Measurements from ENCODE around the gene AADAT. TPM values are rescaled to one million over a fixed set of nuclear protein-coding genes. Genes with fewer than 3 reads are reported as not detected.

AADAT gene
- total and polyA plus RNA-seq, 5 donors from 2014 or later: not detected

GRCh38 chr4:170027181-170027829 is 62.5 kb downstream of the AADAT start:
- peak overlapping the region; percentile 48 to 85 (median 56) for H3K27ac Mint-ChIP-seq
- H3K27ac ChIP-seq (ENCODE audit: insufficient read depth, low read length, poor library complexity, severe bottlenecking): no peak overlapping the region
- no peaks in the 10 kb centered on the region for H3K36me3 Mint-ChIP-seq
- peaks cover 59% of the 10 kb centered on the region for H3K27me3 Mint-ChIP-seq
- H3K4me1 Mint-ChIP-seq: peaks cover 5 to 19% (median 8%) of the 10 kb centered on the region in 4 donors
- H3K36me3 ChIP-seq (ENCODE audit: control insufficient read depth, insufficient read depth, low read length): no peaks in the 10 kb centered on the region
- ATAC-seq (ENCODE audit: low read depth in 2 of 2) (peak; percentile 64 to 72), DNase-seq (peak; percentile 70 to 92 (median 86))
- peaks cover 0 to 7% (median 0%) of the 10 kb centered on the region in 7 donors for H3K9me3 Mint-ChIP-seq
- peak overlapping the region; percentile 79 for H3K4me3 ChIP-seq (ENCODE audit: low read depth, low read length)
- H3K4me1 ChIP-seq (ENCODE audit: control insufficient read depth, insufficient read depth, low read length, poor library complexity, severe bottlenecking): peaks cover 14% of the 10 kb centered on the region
- H3K4me3 Mint-ChIP-seq: peak overlapping the region; percentile 89 to 95 (median 94)
- peaks cover 0 to 3% of the 10 kb centered on the region in 2 experiments for H3K9me3 ChIP-seq (ENCODE audit: control insufficient read depth in 2 of 2, low read length in 2 of 2)
- peaks cover 42% of the 10 kb centered on the region for H3K27me3 ChIP-seq (ENCODE audit: control insufficient read depth, insufficient read depth, low read length)

GRCh38 chr4:170026253-170027021 is 63.3 kb downstream of the AADAT start, which contains the start of gene MFAP3L:
Gene MFAP3L (minus strand): TSS chr4:170026395. CDS start chr4:170005877, 20,518 bp downstream.
- Mint-ChIP-seq H3K4me3 (peak within 1 kb of the TSS; percentile 89 to 95 (median 94)), H3K27ac (peak within 1 kb of the TSS; percentile 79 to 85 (median 84)), H3K9me3 (peaks cover 0 to 7% (median 0%) of the 10 kb centered on the region in 7 donors), H3K4me1 (peaks cover 5 to 19% (median 8%) of the 10 kb centered on the region in 4 donors), H3K27me3 (peaks cover 68% of the 10 kb centered on the region), H3K36me3 (no peaks in the 10 kb centered on the region)
- H3K36me3 ChIP-seq (ENCODE audit: control insufficient read depth, insufficient read depth, low read length): no peaks in the 10 kb centered on the region
- H3K4me3 ChIP-seq (ENCODE audit: low read depth, low read length): peak within 1 kb of the TSS; percentile 79
- peaks cover 42% of the 10 kb centered on the region for H3K27me3 ChIP-seq (ENCODE audit: control insufficient read depth, insufficient read depth, low read length)
- peaks cover 0 to 3% of the 10 kb centered on the region in 2 experiments for H3K9me3 ChIP-seq (ENCODE audit: control insufficient read depth in 2 of 2, low read length in 2 of 2)
- H3K27ac ChIP-seq (ENCODE audit: insufficient read depth, low read length, poor library complexity, severe bottlenecking): no peak within 1 kb of the TSS
- H3K4me1 ChIP-seq (ENCODE audit: control insufficient read depth, insufficient read depth, low read length, poor library complexity, severe bottlenecking): peaks cover 14% of the 10 kb centered on the region
- ATAC-seq (ENCODE audit: low read depth in 2 of 2) (peak; percentile 76 to 79), DNase-seq (peak; percentile 61 to 82 (median 78))

GRCh38 chr4:170025523-170026252 is 64.1 kb downstream of the AADAT start:
- no peaks in the 10 kb centered on the region for H3K36me3 ChIP-seq (ENCODE audit: control insufficient read depth, insufficient read depth, low read length)
- H3K36me3 Mint-ChIP-seq: no peaks in the 10 kb centered on the region
- peaks cover 14% of the 10 kb centered on the region for H3K4me1 ChIP-seq (ENCODE audit: control insufficient read depth, insufficient read depth, low read length, poor library complexity, severe bottlenecking)
- peak overlapping the region; percentile 78 to 88 (median 86) for H3K4me3 Mint-ChIP-seq
- no peak for ATAC-seq (ENCODE audit: low read depth in 2 of 2)
- peaks cover 5 to 19% (median 8%) of the 10 kb centered on the region in 4 donors for H3K4me1 Mint-ChIP-seq
- H3K27me3 Mint-ChIP-seq: peaks cover 69% of the 10 kb centered on the region
- H3K9me3 Mint-ChIP-seq: peaks cover 0 to 7% (median 0%) of the 10 kb centered on the region in 7 donors
- H3K27ac Mint-ChIP-seq: no peak overlapping the region
- peaks cover 36% of the 10 kb centered on the region for H3K27me3 ChIP-seq (ENCODE audit: control insufficient read depth, insufficient read depth, low read length)
- H3K27ac ChIP-seq (ENCODE audit: insufficient read depth, low read length, poor library complexity, severe bottlenecking): no peak overlapping the region
- DNase-seq: peak in 2 of 3 donors; percentile 11 to 14
- peaks cover 0 to 3% of the 10 kb centered on the region in 2 experiments for H3K9me3 ChIP-seq (ENCODE audit: control insufficient read depth in 2 of 2, low read length in 2 of 2)
- H3K4me3 ChIP-seq (ENCODE audit: low read depth, low read length): peak overlapping the region; percentile 17

- ATAC-seq (ENCODE audit: low read depth in 2 of 2) (no peak), DNase-seq (no peak)
- Mint-ChIP-seq H3K27ac (no peak overlapping the region), H3K4me1 (peaks cover 0 to 10% (median under 1%) of the 10 kb centered on the region in 4 donors), H3K9me3 (peaks cover 0 to 1% (median 0%) of the 10 kb centered on the region in 7 donors), H3K36me3 (no peaks in the 10 kb centered on the region), H3K4me3 (no peak overlapping the region), H3K27me3 (peaks cover 57% of the 10 kb centered on the region)
- Histone ChIP-seq H3K9me3 (ENCODE audit: control insufficient read depth in 2 of 2, low read length in 2 of 2) (no peaks in the 10 kb centered on the region), H3K4me1 (ENCODE audit: control insufficient read depth, insufficient read depth, low read length, poor library complexity, severe bottlenecking) (peaks cover 8% of the 10 kb centered on the region), H3K27ac (ENCODE audit: insufficient read depth, low read length, poor library complexity, severe bottlenecking) (no peak overlapping the region), H3K36me3 (ENCODE audit: control insufficient read depth, insufficient read depth, low read length) (no peaks in the 10 kb centered on the region), H3K4me3 (ENCODE audit: low read depth, low read length) (no peak overlapping the region), H3K27me3 (ENCODE audit: control insufficient read depth, insufficient read depth, low read length) (peaks cover 11% of the 10 kb centered on the region)
Observed at GRCh38 chr4:170022211-170022610, 67.5 kb downstream of the AADAT start.

- H3K27me3 Mint-ChIP-seq: peaks cover 22% of the 10 kb centered on the region
- Histone ChIP-seq H3K36me3 (ENCODE audit: control insufficient read depth, insufficient read depth, low read length) (no peaks in the 10 kb centered on the region), H3K27me3 (ENCODE audit: control insufficient read depth, insufficient read depth, low read length) (peaks cover 1% of the 10 kb centered on the region), H3K27ac (ENCODE audit: insufficient read depth, low read length, poor library complexity, severe bottlenecking) (no peak overlapping the region), H3K9me3 (ENCODE audit: control insufficient read depth in 2 of 2, low read length in 2 of 2) (no peaks in the 10 kb centered on the region), H3K4me1 (ENCODE audit: control insufficient read depth, insufficient read depth, low read length, poor library complexity, severe bottlenecking) (no peaks in the 10 kb centered on the region), H3K4me3 (ENCODE audit: low read depth, low read length) (no peak overlapping the region)
- peak overlapping the region in 1 of 3 donors; percentile 62 for H3K27ac Mint-ChIP-seq
- ATAC-seq (ENCODE audit: low read depth in 2 of 2) (no peak), DNase-seq (no peak)
- H3K9me3 Mint-ChIP-seq: peaks cover 0 to 1% (median 0%) of the 10 kb centered on the region in 7 donors
- H3K36me3 Mint-ChIP-seq: no peaks in the 10 kb centered on the region
- H3K4me1 Mint-ChIP-seq: no peaks in the 10 kb centered on the region
- no peak overlapping the region for H3K4me3 Mint-ChIP-seq
Observed at GRCh38 chr4:170017252-170017651, 72.5 kb downstream of the AADAT start.

GRCh38 chr4:170015285-170015684 is 74.5 kb downstream of the AADAT start:
- no peak for DNase-seq
- H3K27ac Mint-ChIP-seq: no peak overlapping the region
- no peak overlapping the region for H3K27ac ChIP-seq (ENCODE audit: insufficient read depth, low read length, poor library complexity, severe bottlenecking)
- H3K36me3 ChIP-seq (ENCODE audit: control insufficient read depth, insufficient read depth, low read length): no peaks in the 10 kb centered on the region
- H3K27me3 Mint-ChIP-seq: peaks cover 8% of the 10 kb centered on the region
- no peaks in the 10 kb centered on the region for H3K9me3 ChIP-seq (ENCODE audit: control insufficient read depth in 2 of 2, low read length in 2 of 2)
- no peaks in the 10 kb centered on the region for H3K36me3 Mint-ChIP-seq
- peaks cover 1% of the 10 kb centered on the region for H3K27me3 ChIP-seq (ENCODE audit: control insufficient read depth, insufficient read depth, low read length)
- H3K4me3 Mint-ChIP-seq: no peak overlapping the region
- no peaks in the 10 kb centered on the region for H3K4me1 Mint-ChIP-seq
- no peak for ATAC-seq (ENCODE audit: low read depth in 2 of 2)
- H3K4me3 ChIP-seq (ENCODE audit: low read depth, low read length): no peak overlapping the region
- H3K9me3 Mint-ChIP-seq: no peaks in the 10 kb centered on the region
- no peaks in the 10 kb centered on the region for H3K4me1 ChIP-seq (ENCODE audit: control insufficient read depth, insufficient read depth, low read length, poor library complexity, severe bottlenecking)

- Histone ChIP-seq H3K4me1 (ENCODE audit: control insufficient read depth, insufficient read depth, low read length, poor library complexity, severe bottlenecking) (no peaks in the 10 kb centered on the region), H3K27me3 (ENCODE audit: control insufficient read depth, insufficient read depth, low read length) (peaks cover 1% of the 10 kb centered on the region), H3K4me3 (ENCODE audit: low read depth, low read length) (no peak overlapping the region), H3K36me3 (ENCODE audit: control insufficient read depth, insufficient read depth, low read length) (no peaks in the 10 kb centered on the region), H3K9me3 (ENCODE audit: control insufficient read depth in 2 of 2, low read length in 2 of 2) (no peaks in the 10 kb centered on the region), H3K27ac (ENCODE audit: insufficient read depth, low read length, poor library complexity, severe bottlenecking) (no peak overlapping the region)
- no peak overlapping the region for H3K27ac Mint-ChIP-seq
- no peak for ATAC-seq (ENCODE audit: low read depth in 2 of 2)
- peaks cover 8% of the 10 kb centered on the region for H3K27me3 Mint-ChIP-seq
- DNase-seq: no peak
- no peaks in the 10 kb centered on the region for H3K9me3 Mint-ChIP-seq
- no peaks in the 10 kb centered on the region for H3K4me1 Mint-ChIP-seq
- H3K4me3 Mint-ChIP-seq: no peak overlapping the region
- H3K36me3 Mint-ChIP-seq: no peaks in the 10 kb centered on the region
Observed at GRCh38 chr4:170014359-170015011, 75.3 kb downstream of the AADAT start.

Data from CD4-positive, CD25-positive, alpha-beta regulatory T cell (primary cell).